Endothelial cell of umbilical vein (primary cell): ENCODE data around the gene ENTPD7. TPM values are rescaled to one million over a fixed set of nuclear protein-coding genes. Genes with fewer than 3 reads are reported as not detected.
A peak's percentile ranks its signal among the peaks of the same experiment; 100 is the strongest.

ENCODE experiments used
- BruUV-seq: library from RNA; stranded (reverse); fragments of 400-500 nt; replicated peaks from 2 replicates; lab custom pipeline; 2021; lab: Mats Ljungman, UMichigan
- CTCF ChIA-PET: fragments of 300-600, 350-600 bp; sonication (Branson Sonifier 250); formaldehyde crosslinking; loops from one replicate; lab custom pipeline; 2021; ENCODE audit warnings: antibody characterized with exemption, inconsistent platforms; lab: Charles Lee
- POLR2A ChIA-PET: fragments of 300-600, 350-600 bp; sonication (Branson Sonifier 250); formaldehyde crosslinking; loops from one replicate; lab custom pipeline; 2021; ENCODE audit warnings: antibody characterized with exemption, inconsistent platforms; lab: Charles Lee
- DNase-seq: peaks from one replicate; pipeline ENCODE4 v3.0.0-alpha.2; 2011; ENCODE audit warnings: low read depth, low spot score
- FAIRE-seq: peaks from 2 replicates; lab custom pipeline; 2011; peaks lifted over from hg19 to GRCh38; lab: Jason Lieb, UNC
- H2AFZ ChIP-seq: 2 replicates; pipeline ENCODE4 v1.6.0; 2012; ENCODE audit warnings: low read depth, low read length, control low read depth, inconsistent platforms
- H3K27ac ChIP-seq: 2 replicates; pipeline ENCODE4 v1.5.1; 2011; ENCODE audit warnings: low read depth, mild to moderate bottlenecking, control low read depth, low read length, moderate library complexity; ENCODE audit not compliant: insufficient read depth
- H3K27me3 ChIP-seq, 2 experiments: 2 replicates each; pipeline versions ENCODE4 v1.6.0 to v1.6.1; 2011; ENCODE audit warnings: low read length in 2 of 2, mixed read lengths in 1 of 2; ENCODE audit not compliant: control insufficient read depth in 2 of 2, insufficient read depth in 2 of 2
- H3K36me3 ChIP-seq, 2 experiments: 2 replicates in 1 of 2; 3 replicates in 1 of 2; pipeline ENCODE4 v1.5.1; 2011; ENCODE audit warnings: low read length in 2 of 2, mild to moderate bottlenecking in 1 of 2, moderate library complexity in 1 of 2; ENCODE audit not compliant: control insufficient read depth in 2 of 2, insufficient read depth in 2 of 2; ENCODE audit errors: extremely low read depth in 1 of 2
- H3K4me1 ChIP-seq: 3 replicates; pipeline ENCODE4 v1.5.1; 2011; ENCODE audit warnings: mild to moderate bottlenecking, low read length; ENCODE audit not compliant: control insufficient read depth, insufficient read depth; ENCODE audit errors: extremely low read depth
- H3K4me2 ChIP-seq: 2 replicates; pipeline ENCODE4 v1.6.1; 2011; ENCODE audit warnings: low read length, control low read depth, mixed read lengths; ENCODE audit not compliant: insufficient read depth
- H3K4me3 ChIP-seq, 3 experiments: fragments of 200-600 bp in 1 of 3; sonication (generic), shearing (Covaris generic) in 1 of 3; replicated peaks in 1 of 3; 2 replicates each; pipeline ENCODE4 v1.5.1; 2011 to 2016; ENCODE audit warnings: control low read depth in 3 of 3, low read length in 3 of 3, mild to moderate bottlenecking in 2 of 3, inconsistent platforms in 1 of 3, low read depth in 1 of 3, moderate library complexity in 1 of 3; ENCODE audit not compliant: insufficient read depth in 1 of 3
- H3K79me2 ChIP-seq: 2 replicates; pipeline ENCODE4 v1.6.0; 2012; ENCODE audit warnings: low read length, inconsistent platforms; ENCODE audit not compliant: control insufficient read depth, insufficient read depth
- H3K9ac ChIP-seq: replicated peaks from 2 replicates; pipeline ENCODE3; 2011; ENCODE audit warnings: low read length, control low read depth; ENCODE audit not compliant: insufficient read depth; ENCODE audit errors: extremely low read depth
- H3K9me1 ChIP-seq: replicated peaks from 3 replicates; pipeline ENCODE4 v1.6.0; 2011; ENCODE audit warnings: mild to moderate bottlenecking, low read length; ENCODE audit not compliant: control insufficient read depth, insufficient read depth; ENCODE audit errors: extremely low read depth
- H3K9me3 ChIP-seq: replicated peaks from 2 replicates; pipeline ENCODE4 v1.5.1; 2012; ENCODE audit warnings: low read length, inconsistent platforms; ENCODE audit not compliant: control insufficient read depth, insufficient read depth
- H4K20me1 ChIP-seq: replicated peaks from 2 replicates; pipeline ENCODE3; 2011; ENCODE audit warnings: mild to moderate bottlenecking, low read length; ENCODE audit not compliant: control insufficient read depth, insufficient read depth; ENCODE audit errors: extremely low read depth
- EZH2 ChIP-seq: IDR thresholded peaks from 2 replicates; pipeline ENCODE4 v1.6.1; 2012; ENCODE audit warnings: borderline replicate concordance, low read depth, mild to moderate bottlenecking, moderate library complexity, low read length, inconsistent platforms; ENCODE audit not compliant: severe bottlenecking
- FOS ChIP-seq: IDR thresholded peaks from 2 replicates; pipeline ENCODE4 v1.6.1; 2011; ENCODE audit warnings: mild to moderate bottlenecking, low read length, moderate library complexity, borderline replicate concordance; ENCODE audit not compliant: insufficient read depth
- GATA2 ChIP-seq: IDR thresholded peaks from 2 replicates; pipeline ENCODE4 v1.7.0; 2011; ENCODE audit warnings: low read depth, mild to moderate bottlenecking, moderate library complexity, mixed read lengths, low read length; ENCODE audit not compliant: insufficient read length, insufficient read depth
- JUN ChIP-seq: IDR thresholded peaks from 2 replicates; pipeline ENCODE4 v1.6.1; 2011; ENCODE audit warnings: borderline replicate concordance, low read depth; ENCODE audit not compliant: insufficient read length, insufficient read depth
- MYC ChIP-seq: IDR thresholded peaks from one replicate; pipeline ENCODE4 v1.6.1; 2011; ENCODE audit warnings: mild to moderate bottlenecking, low read depth, low read length
- POLR2A ChIP-seq: IDR thresholded peaks from 2 replicates; pipeline ENCODE4 v1.6.1; 2012; ENCODE audit warnings: low read depth, mild to moderate bottlenecking, control low read depth, low read length
- dilution Hi-C: fragments of 300-500 bp; cut with MboI; formaldehyde crosslinking; loops from one replicate; pipeline ENCODE4 v1.15.0; 2019; ENCODE audit warnings: low sequenced_read_pairs; ENCODE audit not compliant: extremely low pct_ligation_motif_present
- intact Hi-C: fragments of 100-400 bp; cut with micrococcal nuclease; formaldehyde crosslinking; loops from one replicate; pipeline ENCODE4 v1.10.0; 2022
- polyA plus RNA-seq, 4 experiments: library from polyadenylated mRNA; depleted of rRNA in 3 of 4; stranded (reverse) in 3 of 4; unstranded in 1 of 4; fragments of >200 nt; gene quantifications; 2 replicates each; pipeline versions ENCODE4 v1.2.1 to v1.2.3, GENCODE V29; 2011 to 2012; ENCODE audit warnings: missing spikeins in 1 of 4
- small RNA-seq: library from RNA; depleted of rRNA; stranded (forward); fragments of <200 nt; gene quantifications from one replicate; pipeline ENCODE3, GENCODE V24; 2012; ENCODE audit warnings: low replicate concordance, low read depth; ENCODE audit not compliant: insufficient read depth, insufficient read length
- total RNA-seq: library from RNA; stranded (reverse); gene quantifications from 2 replicates; pipeline ENCODE4 v1.2.3, GENCODE V29; 2021

ENTPD7 gene
- total and polyA plus RNA-seq, 2 donors (not counting 3 experiments of a cell fraction or from before 2014, with no cell fraction given), result 10.1 to 20.6 TPM

DNA sequence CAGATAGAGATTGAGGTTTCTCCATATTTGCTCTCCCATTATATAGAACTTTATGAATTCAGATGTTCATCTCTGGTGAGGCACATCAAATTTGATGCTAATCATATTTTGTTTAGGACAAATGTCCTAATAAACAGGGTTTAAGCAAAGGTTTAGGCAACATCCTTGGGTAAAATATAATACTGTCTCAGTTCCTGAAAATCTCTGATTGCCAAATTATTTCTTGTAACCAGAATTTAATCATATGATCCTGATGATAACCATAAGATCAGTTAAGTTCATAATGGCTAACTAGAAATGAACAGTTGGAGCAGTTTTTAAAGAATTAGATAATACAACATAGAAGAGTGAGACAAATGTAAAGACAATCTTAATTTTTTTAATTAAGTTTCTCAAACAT is 91.3 kb downstream of the ENTPD7 start:
- Histone ChIP-seq H3K36me3 (peaks cover 9 to 14% of the 10 kb centered on the region in 2 experiments), H3K9me1 (no peaks in the 10 kb centered on the region), H3K27me3 (no peaks in the 10 kb centered on the region), H3K79me2 (peaks cover 1% of the 10 kb centered on the region), H3K9me3 (no peaks in the 10 kb centered on the region), H3K4me1 (no peaks in the 10 kb centered on the region), H3K4me2 (no peak overlapping the region), H2AFZ (no peak overlapping the region), H3K27ac (no peak overlapping the region), H3K4me3 (no peak overlapping the region), H3K9ac (no peak overlapping the region), H4K20me1 (no peaks in the 10 kb centered on the region)
- dilution Hi-C loops (loop anchor here (10.0 kb wide), 1 partner anchor 54 kb away; no protein-coding TSS in a partner anchor), intact Hi-C loops (no loop called here)
- POLR2A ChIA-PET, result no interaction called here
- DNase-seq (no peak), FAIRE-seq (no peak)
- no peak for TF ChIP-seq POLR2A
- TF ChIP-seq GATA2, result no peak
- no TSS peak for BruUV-seq
- CTCF ChIA-PET, result no interaction called here

DNA sequence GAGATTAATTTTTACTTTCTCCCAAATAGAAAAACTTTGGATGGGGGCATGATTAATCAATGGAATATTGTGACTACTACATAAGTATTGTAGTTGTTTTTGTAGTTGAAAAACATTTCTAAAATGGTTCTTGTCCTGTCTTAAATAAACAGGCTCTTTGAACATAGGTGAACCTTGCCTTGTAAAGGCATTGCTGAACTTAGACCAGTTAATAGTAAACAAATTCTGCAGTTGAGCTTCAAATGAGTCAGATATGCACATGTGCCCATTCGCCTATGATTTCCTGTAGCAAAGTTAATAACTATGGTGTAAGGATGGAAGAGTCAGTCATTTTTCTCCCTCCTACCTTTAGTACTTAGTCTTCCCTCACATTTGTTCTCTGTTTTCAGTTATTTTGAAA is 95.4 kb downstream of the ENTPD7 start:
- Histone ChIP-seq H3K27ac (no peak overlapping the region), H3K79me2 (no peaks in the 10 kb centered on the region), H2AFZ (no peak overlapping the region), H3K27me3 (no peaks in the 10 kb centered on the region), H3K36me3 (peaks cover 8 to 11% of the 10 kb centered on the region in 2 experiments), H3K4me1 (no peaks in the 10 kb centered on the region), H3K4me2 (no peak overlapping the region), H3K4me3 (no peak overlapping the region), H3K9me1 (no peaks in the 10 kb centered on the region), H3K9ac (no peak overlapping the region), H4K20me1 (no peaks in the 10 kb centered on the region), H3K9me3 (no peaks in the 10 kb centered on the region)
- CTCF ChIA-PET, result interaction anchor here (1.0 kb wide), 2 partner anchors 38 to 91 kb away, joined by 3 to 5 read pairs; no protein-coding TSS in a partner anchor
- FAIRE-seq, result no peak
- dilution Hi-C loops (loop anchor here (10.0 kb wide), 1 partner anchor 50 kb away; no protein-coding TSS in a partner anchor), intact Hi-C loops (no loop called here)
- no TSS peak for BruUV-seq
- peak; percentile 14 for DNase-seq
- POLR2A ChIA-PET, result no interaction called here
- TF ChIP-seq FOS (peak; percentile 58), EZH2 (no peak), JUN (no peak), MYC (no peak)

Small RNAs within 50 kb of the gene (small RNA-seq; reads per million reads assigned to genes)
- gene AL133353.1, result not detected

Other genes starting within 250 kb of the ENTPD7 start
- 36.3 and 40.7 TPM in 2 replicates for gene GOT1, start 228.9 kb upstream of the ENTPD7 start, total RNA-seq
- 14.4 and 16.2 TPM in 2 replicates for gene GOT1, start 228.9 kb upstream of the ENTPD7 start, polyA plus RNA-seq
- not detected in 2 replicates for gene NKX2-3, start 126.6 kb upstream of the ENTPD7 start, total RNA-seq
- gene NKX2-3, start 126.6 kb upstream of the ENTPD7 start, polyA plus RNA-seq, result not detected in 2 replicates
- 32.6 and 33.7 TPM in 2 replicates for gene SLC25A28, start 39.1 kb upstream of the ENTPD7 start, total RNA-seq
- gene SLC25A28, start 39.1 kb upstream of the ENTPD7 start, polyA plus RNA-seq, result 38.8 and 39.6 TPM in 2 replicates
- gene COX15, start 72.6 kb downstream of the ENTPD7 start, total RNA-seq, result 31.7 and 34.6 TPM in 2 replicates
- 13.7 and 16.6 TPM in 2 replicates for gene COX15, start 72.6 kb downstream of the ENTPD7 start, polyA plus RNA-seq
- gene CUTC, start 72.7 kb downstream of the ENTPD7 start, total RNA-seq, result 17.7 and 20.4 TPM in 2 replicates
- 14.4 and 23.1 TPM in 2 replicates for gene CUTC, start 72.7 kb downstream of the ENTPD7 start, polyA plus RNA-seq
- 1.7 and 3.3 TPM in 2 replicates for gene ABCC2, start 123.1 kb downstream of the ENTPD7 start, total RNA-seq
- gene ABCC2, start 123.1 kb downstream of the ENTPD7 start, polyA plus RNA-seq, result 1.5 and 1.6 TPM in 2 replicates